Vagina (tissue), 2 donors: ENCODE data around the gene SYNE4.
"Not testable (repeated sequence)": the region's sequence is repeated elsewhere in the genome, so short reads cannot be mapped to it uniquely, and the experiment has no call there.

ENCODE experiments used
- CTCF ChIP-seq, 3 experiments: fragments of 450-650 bp in 2 of 3; fragments of 200-600 bp in 1 of 3; sonication (generic) in 1 of 3; IDR thresholded peaks; one replicate each; pipeline ENCODE4 v1.5.1; 2017 to 2019; ENCODE audit warnings: antibody characterized with exemption in 3 of 3, mild to moderate bottlenecking in 2 of 3, moderate library complexity in 2 of 3
- POLR2A ChIP-seq, 2 donors: fragments of 450-650 bp; IDR thresholded peaks; one replicate each; pipeline ENCODE4 v1.6.1; 2017; ENCODE audit warnings: antibody characterized with exemption in 2 of 2, mild to moderate bottlenecking in 2 of 2, moderate library complexity in 2 of 2

DNA sequence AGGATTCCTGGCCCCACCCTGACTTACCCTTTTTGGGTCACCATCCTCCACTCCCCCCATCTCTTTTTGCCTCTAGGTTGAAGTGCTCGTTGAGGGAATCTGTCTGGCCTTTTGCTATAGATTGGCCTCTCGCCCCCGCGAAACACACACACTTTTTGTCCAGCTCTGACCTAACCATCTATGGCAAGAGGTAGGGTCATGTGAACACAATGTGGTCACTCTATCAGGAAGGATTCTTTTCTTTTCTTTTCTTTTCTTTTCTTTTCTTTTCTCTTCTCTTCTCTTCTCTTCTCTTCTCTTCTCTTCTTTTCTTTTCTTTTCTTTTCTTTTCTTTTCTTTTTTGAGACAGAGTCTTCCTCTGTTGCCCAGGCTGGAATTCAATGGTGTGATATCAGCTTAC lies 27.6 kb downstream of the SYNE4 start:
- TF ChIP-seq CTCF, POLR2A (IDR thresholded peaks at IDR 0.05): not testable (repeated sequence)
